CD14-positive monocyte (primary cell): ENCODE data around the gene ECE2. TPM values are rescaled to one million over a fixed set of nuclear protein-coding genes. Genes with fewer than 3 reads are reported as not detected.
A peak's percentile ranks its signal among the peaks of the same experiment; 100 is the strongest.

Experiments
- DNase-seq, 3 donors: peaks; one replicate each; pipeline ENCODE4 v3.0.0-alpha.2; 2011 to 2022
- H2AFZ ChIP-seq: 2 replicates; pipeline ENCODE4 v1.6.0; 2012; ENCODE audit warnings: mild to moderate bottlenecking, low read depth, low read length, inconsistent platforms; ENCODE audit not compliant: insufficient read depth, poor library complexity, severe bottlenecking
- H3K27ac ChIP-seq, 2 donors: 1 replicate in 1 of 2; 2 replicates in 1 of 2; pipeline ENCODE4 v1.5.1; 2012 to 2013; ENCODE audit warnings: low read length in 2 of 2, control low read depth in 1 of 2, inconsistent platforms in 1 of 2, low read depth in 1 of 2, mild to moderate bottlenecking in 1 of 2
- H3K27me3 ChIP-seq, 2 donors: one replicate each; pipeline versions ENCODE4 v1.6.0 to v1.6.1; 2011 to 2013; ENCODE audit warnings: low read length in 2 of 2; ENCODE audit not compliant: control insufficient read depth in 2 of 2, insufficient read depth in 2 of 2
- H3K36me3 ChIP-seq, 2 donors: replicated peaks in 1 of 2; 1 replicate in 1 of 2; 2 replicates in 1 of 2; pipeline versions ENCODE4 v1.5.1 to v1.6.1; 2012 to 2013; ENCODE audit warnings: low read length in 2 of 2, control low read depth in 1 of 2, inconsistent platforms in 1 of 2, mild to moderate bottlenecking in 1 of 2; ENCODE audit not compliant: insufficient read depth in 2 of 2, control insufficient read depth in 1 of 2
- H3K4me1 ChIP-seq, 2 donors: 1 replicate in 1 of 2; 2 replicates in 1 of 2; pipeline versions ENCODE4 v1.5.1 to v1.6.1; 2012 to 2013; ENCODE audit warnings: low read length in 2 of 2, control low read depth in 1 of 2, inconsistent platforms in 1 of 2, mild to moderate bottlenecking in 1 of 2, moderate library complexity in 1 of 2; ENCODE audit not compliant: insufficient read depth in 2 of 2, control insufficient read depth in 1 of 2
- H3K4me2 ChIP-seq: replicated peaks from 2 replicates; pipeline ENCODE3; 2012; ENCODE audit warnings: low read length, moderate library complexity, mild to moderate bottlenecking; ENCODE audit not compliant: poor library complexity, severe bottlenecking; ENCODE audit errors: extremely low read depth
- H3K4me3 ChIP-seq, 3 experiments: fragments of 200-600 bp in 1 of 3; sonication (generic) in 1 of 3; replicated peaks in 1 of 3; 1 replicate in 2 of 3; 2 replicates in 1 of 3; pipeline ENCODE4 v1.5.1; 2011 to 2013; ENCODE audit warnings: low read length in 3 of 3, mild to moderate bottlenecking in 3 of 3, control low read depth in 2 of 3, low read depth in 2 of 3, inconsistent platforms in 1 of 3, moderate library complexity in 1 of 3
- H3K79me2 ChIP-seq: 2 replicates; pipeline ENCODE4 v1.6.0; 2012; ENCODE audit warnings: mild to moderate bottlenecking, control low read depth, inconsistent platforms, low read length, moderate library complexity; ENCODE audit not compliant: insufficient read depth
- H3K9ac ChIP-seq: 2 replicates; pipeline ENCODE4 v1.6.0; 2017; ENCODE audit warnings: low read length, mild to moderate bottlenecking; ENCODE audit not compliant: insufficient read depth, poor library complexity, severe bottlenecking
- H3K9me3 ChIP-seq, 2 donors: replicated peaks in 1 of 2; 1 replicate in 1 of 2; 2 replicates in 1 of 2; pipeline versions ENCODE4 v1.5.1 to v1.6.1; 2012 to 2013; ENCODE audit warnings: low read length in 2 of 2, control low read depth in 1 of 2; ENCODE audit not compliant: control insufficient read depth in 1 of 2, insufficient read depth in 1 of 2
- H4K20me1 ChIP-seq: 2 replicates; pipeline ENCODE4 v1.6.0; 2012; ENCODE audit warnings: mild to moderate bottlenecking, low read length, control low read depth, moderate library complexity; ENCODE audit not compliant: insufficient read depth
- H3K27ac Mint-ChIP-seq, 7 donors: one replicate each; pipeline ENCODE4 v1.8.0; 2020; ENCODE audit warnings: mild to moderate bottlenecking in 7 of 7, mixed read lengths in 7 of 7, moderate library complexity in 6 of 7, inconsistent platforms in 2 of 7
- H3K27me3 Mint-ChIP-seq, 3 donors: one replicate each; pipeline ENCODE4 v1.8.0; 2021 to 2022; ENCODE audit warnings: low read depth in 3 of 3, mild to moderate bottlenecking in 3 of 3, mixed read lengths in 3 of 3, moderate library complexity in 3 of 3, inconsistent platforms in 1 of 3
- H3K36me3 Mint-ChIP-seq, 2 donors: one replicate each; pipeline ENCODE4 v1.8.0; 2020; ENCODE audit warnings: mixed read lengths in 2 of 2, inconsistent platforms in 1 of 2, mild to moderate bottlenecking in 1 of 2
- H3K4me1 Mint-ChIP-seq: one replicate; pipeline ENCODE4 v1.8.0; 2020; ENCODE audit warnings: mild to moderate bottlenecking, mixed read lengths
- H3K4me3 Mint-ChIP-seq, 2 donors: one replicate each; pipeline ENCODE4 v1.8.0; 2020; ENCODE audit warnings: mild to moderate bottlenecking in 2 of 2, mixed read lengths in 2 of 2, moderate library complexity in 1 of 2
- H3K9me3 Mint-ChIP-seq, 7 donors: one replicate each; pipeline ENCODE4 v1.8.0; 2020 to 2022; ENCODE audit warnings: mixed read lengths in 7 of 7, mild to moderate bottlenecking in 6 of 7, moderate library complexity in 6 of 7, inconsistent platforms in 2 of 7
- WGBS: methylation state at CpG from one replicate; pipeline ENCODE4 v1.1.5; 2013; ENCODE audit warnings: missing lambda C conversion rate; ENCODE audit not compliant: insufficient coverage; 5-methylcytosine and 5-hydroxymethylcytosine counted together
- intact Hi-C, 2 donors: fragments of 100-400 bp; cut with micrococcal nuclease; formaldehyde crosslinking; loops; one replicate each; pipeline versions ENCODE4 v1.15.0 to v1.15.1; 2023
- polyA plus RNA-seq, 3 donors: library from polyadenylated mRNA; depleted of rRNA in 1 of 3; unstranded in 2 of 3; stranded (reverse) in 1 of 3; fragments of 300-500 nt in 2 of 3; fragments of >200 nt in 1 of 3; fragmentation: Illumina TruSeq in 2 of 3; gene quantifications; 1 replicate in 2 of 3; 2 replicates in 1 of 3; pipeline ENCODE4 v1.2.3, GENCODE V29; 2012 to 2021
- TF ChIP-seq, protein P1 (sequence below): fragments of 200-600 bp; IDR thresholded peaks from one replicate; pipeline ENCODE4 v1.8.0; 2022; ENCODE audit warnings: antibody characterized with exemption, mild to moderate bottlenecking

Gene ECE2
- polyA plus RNA-seq, 3 donors = not detected

DNA sequence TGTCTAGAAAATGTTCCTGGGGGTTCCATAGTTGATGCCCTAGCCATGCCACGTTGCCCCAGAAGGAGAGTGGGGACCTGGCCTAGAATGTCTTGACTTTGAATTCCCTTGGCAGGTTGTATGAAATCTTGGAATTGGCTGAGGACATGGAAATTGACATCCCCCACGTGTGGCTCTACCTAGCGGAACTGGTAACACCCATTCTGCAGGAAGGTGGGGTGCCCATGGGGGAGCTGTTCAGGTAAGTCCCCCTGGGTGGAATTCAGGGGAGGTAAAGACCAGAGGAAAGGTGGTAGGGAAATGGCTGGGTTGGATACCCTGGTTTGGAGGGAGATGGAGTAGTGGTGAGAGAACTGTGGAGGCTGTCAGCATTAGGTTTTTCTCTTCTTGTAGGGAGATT is 52.7 kb downstream of the ECE2 start:
- TF ChIP-seq, protein P1, sequence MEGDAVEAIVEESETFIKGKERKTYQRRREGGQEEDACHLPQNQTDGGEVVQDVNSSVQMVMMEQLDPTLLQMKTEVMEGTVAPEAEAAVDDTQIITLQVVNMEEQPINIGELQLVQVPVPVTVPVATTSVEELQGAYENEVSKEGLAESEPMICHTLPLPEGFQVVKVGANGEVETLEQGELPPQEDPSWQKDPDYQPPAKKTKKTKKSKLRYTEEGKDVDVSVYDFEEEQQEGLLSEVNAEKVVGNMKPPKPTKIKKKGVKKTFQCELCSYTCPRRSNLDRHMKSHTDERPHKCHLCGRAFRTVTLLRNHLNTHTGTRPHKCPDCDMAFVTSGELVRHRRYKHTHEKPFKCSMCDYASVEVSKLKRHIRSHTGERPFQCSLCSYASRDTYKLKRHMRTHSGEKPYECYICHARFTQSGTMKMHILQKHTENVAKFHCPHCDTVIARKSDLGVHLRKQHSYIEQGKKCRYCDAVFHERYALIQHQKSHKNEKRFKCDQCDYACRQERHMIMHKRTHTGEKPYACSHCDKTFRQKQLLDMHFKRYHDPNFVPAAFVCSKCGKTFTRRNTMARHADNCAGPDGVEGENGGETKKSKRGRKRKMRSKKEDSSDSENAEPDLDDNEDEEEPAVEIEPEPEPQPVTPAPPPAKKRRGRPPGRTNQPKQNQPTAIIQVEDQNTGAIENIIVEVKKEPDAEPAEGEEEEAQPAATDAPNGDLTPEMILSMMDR = no peak
- Histone ChIP-seq H3K9ac (no peak overlapping the region), H3K4me3 (no peak overlapping the region), H2AFZ (no peak overlapping the region), H3K27me3 (no peaks in the 10 kb centered on the region), H4K20me1 (peaks cover 72% of the 10 kb centered on the region), H3K4me2 (no peak overlapping the region), H3K36me3 (peaks cover 98 to 99% of the 10 kb centered on the region in 2 donors), H3K9me3 (no peaks in the 10 kb centered on the region), H3K27ac (peak overlapping the region in 1 of 2 donors; percentile 45), H3K4me1 (no peaks in the 10 kb centered on the region), H3K79me2 (peaks cover 42% of the 10 kb centered on the region)
- peaks cover 98 to 99% of the 10 kb centered on the region in 2 donors for H3K36me3 Mint-ChIP-seq
- H3K4me3 Mint-ChIP-seq = no peak overlapping the region
- no peak for DNase-seq
- intact Hi-C loops = no loop called here
- H3K9me3 Mint-ChIP-seq = no peaks in the 10 kb centered on the region
- peaks cover 2% of the 10 kb centered on the region for H3K4me1 Mint-ChIP-seq
- 86% methylated on average over 3 of the region's 3 CpGs for WGBS
- peaks cover 0 to 4% (median 0%) of the 10 kb centered on the region in 3 donors for H3K27me3 Mint-ChIP-seq
- H3K27ac Mint-ChIP-seq = peak overlapping the region in 4 of 7 donors; percentile 27 to 66 (median 50)

DNA sequence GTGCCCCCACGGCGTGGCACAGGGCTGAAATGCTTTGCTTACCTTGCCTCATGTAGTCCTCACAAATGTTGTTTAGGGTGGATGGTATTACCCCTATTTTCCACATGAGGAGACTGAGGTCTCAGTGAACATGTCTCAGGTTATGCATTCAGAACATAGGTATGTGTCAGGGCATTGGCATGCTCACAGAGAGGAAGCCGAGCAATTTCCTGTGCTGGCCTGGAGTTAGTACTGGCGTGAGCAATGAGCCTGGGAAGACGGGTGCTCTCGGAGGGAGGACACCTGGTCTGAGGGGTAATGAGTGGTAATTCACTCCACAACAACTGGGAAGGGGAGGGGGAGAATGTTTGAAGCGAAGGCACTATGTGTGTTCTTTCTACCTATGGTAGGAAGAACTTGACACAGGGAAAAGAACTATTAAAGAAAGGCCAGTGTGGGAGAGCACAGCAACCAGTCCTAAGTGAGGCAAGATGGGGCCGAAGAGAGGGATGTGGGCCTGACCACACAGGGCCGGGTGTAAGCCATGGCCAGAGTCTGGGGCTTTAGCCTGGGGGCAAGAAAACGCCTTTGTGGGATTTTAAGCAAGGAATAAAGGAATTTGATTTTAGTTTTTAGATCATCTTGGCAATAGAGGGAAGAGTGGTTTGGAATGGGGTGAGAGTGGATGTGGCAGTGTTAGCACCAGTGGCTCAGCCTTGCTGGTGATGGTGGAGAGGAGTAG is 56.7 kb downstream of the ECE2 start:
- DNase-seq = no peak
- Histone ChIP-seq H3K27me3 (no peaks in the 10 kb centered on the region), H3K36me3 (peaks cover 77 to 78% of the 10 kb centered on the region in 2 donors), H2AFZ (no peak overlapping the region), H3K4me2 (no peak overlapping the region), H3K4me3 (no peak overlapping the region), H3K4me1 (peaks cover 18 to 19% of the 10 kb centered on the region in 2 donors), H3K79me2 (peaks cover 15% of the 10 kb centered on the region), H3K9me3 (no peaks in the 10 kb centered on the region), H3K9ac (no peak overlapping the region), H3K27ac (peak overlapping the region in 1 of 2 donors; percentile 87), H4K20me1 (peaks cover 45% of the 10 kb centered on the region)
- no peak overlapping the region for H3K4me3 Mint-ChIP-seq
- TF ChIP-seq, protein P1 = no peak
- peaks cover 0 to 7% (median under 1%) of the 10 kb centered on the region in 3 donors for H3K27me3 Mint-ChIP-seq
- peaks cover 77 to 78% of the 10 kb centered on the region in 2 donors for H3K36me3 Mint-ChIP-seq
- H3K9me3 Mint-ChIP-seq = no peaks in the 10 kb centered on the region
- WGBS = 82% methylated on average over 7 of the region's 10 CpGs
- peak overlapping the region; percentile 52 to 97 (median 82) for H3K27ac Mint-ChIP-seq
- intact Hi-C loops = no loop called here
- peaks cover 27% of the 10 kb centered on the region for H3K4me1 Mint-ChIP-seq
